NCI-H2227 (cell line): ENCODE measurements around the gene ANO1.
"Not testable (repeated sequence)": the region's sequence is repeated elsewhere in the genome, so short reads cannot be mapped to it uniquely, and the experiment has no call there.

ENCODE experiments used
- DNase-seq: peaks from one replicate; lab custom pipeline; 2025; ENCODE audit not compliant: unreplicated experiment; lab: John Stamatoyannopoulos, UW

ANO1 gene

GRCh38 chr11:70205049-70205725 is 127.1 kb downstream of the ANO1 start:
- DNase-seq = no peak

DNA sequence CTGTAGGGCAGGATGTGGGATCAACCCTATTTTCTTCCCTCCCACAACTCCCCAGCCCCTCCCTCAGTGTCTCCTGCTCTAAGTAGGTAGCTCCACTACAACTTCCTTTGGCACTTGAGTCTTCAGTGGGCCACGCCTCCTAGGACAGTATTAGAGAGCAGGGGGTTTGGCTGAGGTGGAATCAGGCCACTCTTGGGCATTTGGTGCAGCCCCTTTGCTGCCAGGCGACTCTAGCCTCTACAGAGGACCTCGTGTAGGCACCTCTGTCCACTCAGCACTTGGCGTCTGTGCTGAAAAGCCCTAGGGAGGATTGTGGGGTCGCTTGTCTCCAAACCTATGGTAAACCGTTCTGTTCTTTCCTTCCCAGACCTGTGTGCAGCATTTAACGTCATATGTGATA is 127.6 kb downstream of the ANO1 start:
- DNase-seq = no peak

DNA sequence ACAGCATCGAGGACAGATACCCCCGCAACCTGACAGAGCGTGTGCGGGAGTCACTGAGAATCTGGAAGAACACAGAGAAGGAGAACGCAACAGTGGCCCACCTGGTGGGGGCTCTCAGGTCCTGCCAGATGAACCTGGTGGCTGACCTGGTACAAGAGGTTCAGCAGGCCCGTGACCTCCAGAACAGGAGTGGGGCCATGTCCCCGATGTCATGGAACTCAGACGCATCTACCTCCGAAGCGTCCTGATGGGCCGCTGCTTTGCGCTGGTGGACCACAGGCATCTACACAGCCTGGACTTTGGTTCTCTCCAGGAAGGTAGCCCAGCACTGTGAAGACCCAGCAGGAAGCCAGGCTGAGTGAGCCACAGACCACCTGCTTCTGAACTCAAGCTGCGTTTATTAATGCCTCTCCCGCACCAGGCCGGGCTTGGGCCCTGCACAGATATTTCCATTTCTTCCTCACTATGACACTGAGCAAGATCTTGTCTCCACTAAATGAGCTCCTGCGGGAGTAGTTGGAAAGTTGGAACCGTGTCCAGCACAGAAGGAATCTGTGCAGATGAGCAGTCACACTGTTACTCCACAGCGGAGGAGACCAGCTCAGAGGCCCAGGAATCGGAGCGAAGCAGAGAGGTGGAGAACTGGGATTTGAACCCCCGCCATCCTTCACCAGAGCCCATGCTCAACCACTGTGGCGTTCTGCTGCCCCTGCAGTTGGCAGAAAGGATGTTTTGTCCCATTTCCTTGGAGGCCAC is 128.3 kb downstream of the ANO1 start:
- DNase-seq = no peak

DNA sequence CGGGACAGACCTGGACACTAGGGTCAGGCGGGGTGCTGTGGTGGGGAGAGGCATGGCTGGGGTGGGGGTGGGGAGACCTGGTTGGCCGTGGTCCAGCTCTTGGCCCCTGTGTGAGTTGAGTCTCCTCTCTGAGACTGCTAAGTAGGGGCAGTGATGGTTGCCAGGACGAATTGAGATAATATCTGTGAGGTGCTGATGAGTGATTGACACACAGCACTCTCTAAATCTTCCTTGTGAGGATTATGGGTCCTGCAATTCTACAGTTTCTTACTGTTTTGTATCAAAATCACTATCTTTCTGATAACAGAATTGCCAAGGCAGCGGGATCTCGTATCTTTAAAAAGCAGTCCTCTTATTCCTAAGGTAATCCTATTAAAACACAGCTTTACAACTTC is 128.9 kb downstream of the ANO1 start:
- DNase-seq = no peak

DNA sequence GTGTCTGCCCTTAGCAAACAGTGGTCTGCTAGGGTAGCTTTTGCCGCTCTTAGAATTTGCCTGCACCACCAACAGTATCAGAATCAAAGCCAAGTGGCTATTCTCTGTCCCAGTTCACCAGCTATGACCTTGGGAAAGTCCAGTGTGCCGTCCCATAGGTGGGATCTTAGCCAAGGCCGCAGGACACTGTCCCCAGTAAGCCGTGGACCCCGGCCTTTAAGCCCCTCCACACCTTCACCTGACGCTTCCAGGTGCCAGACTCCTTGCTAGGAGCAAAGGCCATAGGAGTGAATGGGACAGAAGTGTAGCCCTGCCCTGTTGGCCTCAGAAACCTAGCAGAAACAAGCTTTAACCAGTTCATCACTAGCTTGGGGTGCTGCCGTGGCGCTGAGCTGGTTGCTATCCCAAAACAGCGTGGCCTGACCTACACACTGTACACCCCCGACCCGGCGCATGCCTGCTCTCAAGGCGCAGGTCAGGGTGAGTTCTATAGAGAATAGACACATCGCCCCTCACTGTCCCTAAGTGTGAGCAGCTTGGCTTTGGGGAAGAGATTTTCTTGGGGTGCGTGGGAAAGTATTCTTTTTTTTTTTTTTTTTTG is 129.5 kb downstream of the ANO1 start:
- no peak for DNase-seq

DNA sequence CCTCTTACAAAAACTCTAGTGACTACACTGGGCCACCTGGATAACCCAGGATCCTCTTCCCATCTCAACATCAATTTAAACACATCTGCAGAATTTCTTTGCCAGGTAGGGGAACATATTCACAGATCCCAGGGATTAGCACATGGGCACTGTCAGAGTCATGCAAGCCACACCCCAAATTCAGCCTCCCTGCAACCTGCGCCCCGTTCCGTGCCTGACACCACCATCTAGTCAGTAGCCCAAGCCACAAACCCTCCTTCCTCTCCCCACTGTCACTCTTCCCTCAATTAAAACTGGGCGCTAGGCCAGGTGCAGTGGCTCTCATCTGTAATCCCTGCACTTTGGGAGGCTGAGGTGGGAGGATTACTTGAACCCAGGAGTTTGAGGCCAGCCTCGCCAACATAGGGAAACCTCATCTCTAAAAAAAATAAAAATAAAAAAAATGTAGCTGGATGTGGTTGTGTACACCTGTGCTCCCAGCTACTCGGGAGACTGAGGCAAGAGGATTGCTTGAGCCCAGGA is 131.3 kb downstream of the ANO1 start:
- no peak for DNase-seq

- no peak for DNase-seq
These were observed 132.0 kb downstream of the ANO1 start for GRCh38 chr11:70210051-70210501.

- no peak for DNase-seq
These were observed 132.4 kb downstream of the ANO1 start for GRCh38 chr11:70210530-70210929.

DNA sequence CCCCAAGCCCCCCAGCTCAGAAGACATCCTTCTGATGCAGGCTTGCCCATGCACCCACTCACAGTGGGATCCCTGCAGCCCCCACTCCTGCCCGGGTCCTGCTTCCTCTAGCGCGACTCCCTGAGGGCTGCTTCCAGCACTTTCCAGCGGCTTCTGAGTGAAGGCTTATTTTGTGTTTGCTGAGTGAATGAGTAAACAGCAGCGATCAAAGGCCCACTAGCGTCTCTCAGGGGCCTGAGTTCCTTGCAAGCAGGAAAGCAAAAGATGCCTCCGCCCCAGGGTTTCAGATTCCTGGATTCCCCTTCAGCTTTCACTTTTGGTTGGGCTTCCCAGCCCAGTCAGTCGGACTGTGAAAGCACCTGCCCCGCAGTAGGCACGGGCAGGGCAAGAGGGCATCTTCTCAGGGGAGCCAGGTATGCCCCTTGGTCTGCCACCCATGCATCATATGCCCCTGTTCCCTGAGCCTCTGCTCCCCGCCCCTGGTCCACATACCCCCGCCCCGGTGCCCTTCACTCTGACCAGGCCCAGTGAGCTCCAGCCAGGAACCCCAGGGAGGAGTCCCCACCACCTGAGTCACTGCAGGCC is 134.2 kb downstream of the ANO1 start:
- DNase-seq = no peak

DNA sequence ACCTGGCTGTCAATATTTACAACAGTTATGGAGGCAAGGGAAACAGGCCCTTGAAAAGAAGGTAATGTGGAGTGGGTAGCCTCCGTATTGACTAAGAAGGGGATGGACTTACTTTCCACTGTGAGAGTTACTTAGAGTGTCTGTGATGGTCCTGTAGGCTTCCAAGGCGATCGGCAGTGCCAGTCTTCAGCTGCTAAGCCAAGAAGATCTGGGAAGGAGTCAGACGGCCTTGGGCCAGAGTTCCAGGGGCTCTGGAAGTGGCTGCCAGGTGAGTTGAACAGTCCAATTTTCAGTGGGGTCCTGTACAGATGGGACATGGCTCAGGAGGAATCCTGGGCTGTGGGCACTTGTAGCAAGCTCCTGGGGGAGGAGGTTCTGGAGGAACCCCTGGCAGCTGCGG is 139.3 kb downstream of the ANO1 start:
- DNase-seq = not testable (repeated sequence)

- not testable (repeated sequence) for DNase-seq
These were observed 140.0 kb downstream of the ANO1 start for GRCh38 chr11:70218076-70218475.

DNA sequence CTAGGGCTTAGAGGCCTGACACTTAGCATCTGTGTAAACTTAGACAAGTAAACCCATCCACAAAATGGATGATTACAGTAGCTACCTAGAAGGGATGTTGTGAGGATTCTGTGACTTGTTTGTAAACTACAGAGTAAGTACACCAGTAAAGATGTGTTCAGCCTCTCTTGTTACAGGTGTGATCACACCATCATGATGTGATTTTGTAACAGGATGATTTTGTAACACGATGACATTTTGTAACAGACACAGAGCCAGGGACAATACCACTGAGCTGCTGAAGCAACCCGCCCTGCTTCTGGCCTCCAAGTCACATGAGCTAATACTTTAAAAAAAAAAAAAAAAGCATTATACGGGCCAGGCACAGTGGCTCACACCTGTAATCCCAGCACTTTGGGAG is 142.0 kb downstream of the ANO1 start:
- DNase-seq = no peak

DNA sequence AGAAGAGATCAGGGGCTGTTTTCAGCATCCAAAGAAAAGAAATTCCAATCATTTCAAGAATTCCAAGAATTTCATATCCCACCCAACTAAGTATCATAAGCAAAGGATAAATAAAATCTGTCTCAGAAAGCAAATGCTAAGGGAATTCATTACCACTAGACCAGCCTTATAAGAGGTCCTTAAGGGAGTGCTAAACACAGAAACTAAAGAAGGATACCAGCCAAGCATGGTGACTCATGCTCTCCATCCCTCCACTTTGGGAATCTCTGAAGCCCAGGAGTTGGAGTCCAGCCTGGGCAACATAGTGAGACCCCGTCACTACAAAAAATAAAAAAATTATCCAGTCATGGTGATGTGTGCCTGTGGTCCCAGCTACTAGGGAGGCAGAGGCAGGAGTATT is 142.8 kb downstream of the ANO1 start:
- no peak for DNase-seq

DNA sequence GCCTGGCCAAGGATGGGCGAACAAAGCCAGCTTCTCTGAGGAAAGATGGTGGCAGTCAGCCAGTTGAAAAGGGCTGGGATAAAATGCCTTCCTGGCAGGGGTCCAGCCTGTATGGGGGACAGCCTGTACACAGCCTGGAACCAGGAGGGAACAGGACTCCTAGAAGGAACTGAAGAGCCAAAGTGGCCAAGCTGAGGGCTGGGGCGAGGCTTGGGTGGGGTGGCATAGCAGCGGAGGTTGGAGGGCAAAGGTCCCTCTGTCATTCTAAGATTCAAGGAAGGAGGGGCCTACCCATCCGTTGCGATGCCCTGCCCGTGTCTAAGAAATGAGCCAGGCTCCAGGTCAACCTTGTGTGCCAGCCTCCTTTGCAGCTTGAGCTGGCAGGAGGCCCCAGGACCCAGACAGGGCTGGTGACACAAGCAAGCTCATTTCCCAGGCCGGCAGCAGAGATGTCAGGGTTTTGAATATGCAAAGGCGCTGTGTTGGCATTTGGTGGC is 147.6 kb downstream of the ANO1 start:
- DNase-seq = no peak

DNA sequence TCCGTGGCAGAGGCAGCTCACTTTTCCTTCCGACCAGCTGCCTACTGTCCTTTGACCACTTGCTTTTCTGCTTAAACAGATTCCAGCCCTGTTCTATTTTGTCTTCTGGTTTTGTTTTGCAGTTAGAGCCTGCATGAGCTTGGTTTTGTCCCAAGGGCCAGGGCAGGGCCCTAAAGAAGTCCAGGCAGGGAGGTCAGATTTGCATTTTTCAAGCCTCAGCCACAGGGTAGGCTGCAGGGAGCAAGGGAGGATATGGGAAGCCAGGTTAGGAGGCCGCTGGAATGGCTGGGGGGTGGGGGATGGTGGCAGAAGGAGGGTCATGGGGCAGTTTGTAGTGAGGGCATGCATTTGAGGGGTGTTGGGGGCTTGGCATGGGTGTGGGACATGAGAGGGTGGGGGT is 148.1 kb downstream of the ANO1 start:
- DNase-seq = no peak

DNA sequence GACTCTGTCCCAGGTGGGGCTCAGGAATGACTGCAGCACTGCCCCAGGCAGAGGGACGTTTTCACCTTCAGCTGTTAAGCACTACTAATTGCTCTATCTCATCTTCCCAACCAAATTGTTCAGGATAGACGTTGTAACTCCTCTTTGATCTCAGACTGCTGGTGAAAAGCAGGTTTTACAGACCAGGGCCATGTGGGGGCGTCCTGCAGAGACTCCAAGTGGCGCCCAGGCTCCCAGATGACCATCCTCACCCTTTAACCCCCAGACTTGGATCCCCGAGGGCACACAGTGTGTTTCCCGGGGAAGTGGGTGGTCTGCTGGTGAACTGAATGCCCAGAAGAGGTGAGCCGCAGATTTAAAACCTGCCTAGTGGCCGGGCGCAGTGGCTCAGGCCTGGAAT is 148.8 kb downstream of the ANO1 start:
- DNase-seq = no peak

DNA sequence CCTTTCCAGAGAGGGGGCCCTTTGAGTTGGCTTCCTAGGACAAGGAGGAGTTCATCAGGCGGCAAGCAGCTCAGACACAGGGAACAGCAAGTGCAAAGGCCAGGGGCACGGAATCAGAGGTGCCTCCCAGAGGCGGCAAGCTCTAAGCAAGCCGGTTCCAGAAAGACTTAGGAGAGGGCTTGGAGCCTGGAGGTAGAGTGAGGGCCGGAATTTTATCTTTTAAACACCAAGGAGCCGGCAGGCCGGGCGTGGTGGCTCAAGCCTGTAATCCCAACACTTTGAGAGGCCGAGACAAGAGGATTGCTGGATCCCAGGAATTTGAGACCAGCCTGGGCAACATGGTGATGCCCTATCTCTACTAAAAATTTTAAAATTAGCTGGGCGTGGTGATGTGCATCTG is 151.6 kb downstream of the ANO1 start:
- DNase-seq = no peak

DNA sequence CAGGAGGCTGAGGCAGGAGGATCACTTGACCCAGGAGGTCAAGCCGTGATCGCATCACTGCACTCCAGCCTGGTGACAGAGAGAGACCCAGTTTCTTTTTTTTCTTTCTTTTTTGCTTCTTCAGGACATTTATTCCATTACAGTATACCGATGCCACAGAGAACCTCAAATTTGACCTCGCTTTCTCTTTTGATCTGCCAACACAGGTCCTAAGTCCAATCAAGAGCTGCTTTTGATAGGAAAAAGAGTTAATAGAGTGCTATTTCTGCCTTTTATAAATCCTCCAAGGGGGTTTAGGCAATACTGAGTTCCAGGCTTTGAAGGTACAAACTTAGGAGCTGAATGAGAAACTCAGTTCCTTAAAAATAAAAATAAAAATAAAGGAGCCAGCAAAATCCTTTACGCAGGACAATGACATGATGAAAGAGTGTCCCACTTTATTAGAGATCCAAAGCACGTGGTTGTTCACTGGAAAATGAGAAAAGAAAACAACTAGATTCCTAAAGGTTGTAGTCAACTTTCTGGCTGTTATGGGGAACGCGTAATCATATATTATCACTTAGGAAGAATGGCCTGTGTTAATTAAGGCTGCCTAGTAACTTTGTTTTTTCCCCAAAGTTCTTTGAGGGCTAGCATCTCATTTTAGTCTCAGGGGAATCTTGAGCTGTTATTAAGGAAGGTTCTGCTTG is 152.2 kb downstream of the ANO1 start:
- DNase-seq = no peak

GRCh38 chr11:70230840-70231710 is 153.0 kb downstream of the ANO1 start:
- DNase-seq = no peak

DNA sequence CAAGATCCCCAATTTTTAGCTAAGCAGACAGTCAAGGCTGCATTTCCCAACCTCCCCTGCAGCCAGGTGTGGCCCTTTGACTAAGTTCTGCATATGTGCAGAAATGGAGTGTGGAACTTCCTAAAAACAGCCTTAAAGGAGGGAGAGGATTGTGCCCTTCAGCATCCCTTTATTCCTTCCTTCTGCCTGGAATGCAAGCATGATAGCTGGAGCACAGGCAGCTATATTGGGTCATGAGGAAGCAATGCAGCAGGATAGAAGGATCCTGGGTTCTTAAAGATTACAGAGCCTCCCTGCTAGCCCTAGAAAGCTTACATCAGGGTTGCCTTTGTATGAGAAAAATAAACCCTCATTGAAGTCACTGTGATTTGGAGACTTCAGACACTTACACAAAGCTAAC is 154.9 kb downstream of the ANO1 start:
- no peak for DNase-seq
